ENCODE results near the gene EEF1A2.

EEF1A2 gene

GRCh38 chr20:63533871-63534393 lies 35.0 kb upstream of the EEF1A2 start:
- TF ChIP-seq L3MBTL2 (conservative IDR thresholded peaks at IDR 0.05) (no peak), SUZ12 (IDR thresholded peaks at IDR 0.05) (no peak), HDGF (IDR thresholded peaks at IDR 0.05; ENCODE audit: borderline replicate concordance) (no peak), FOXM1 (IDR thresholded peaks at IDR 0.05; ENCODE audit: borderline replicate concordance) (no peak), TARDBP (IDR thresholded peaks at IDR 0.05) (no peak), FOXA1 (IDR thresholded peaks at IDR 0.05) (no peak), LEF1 (IDR thresholded peaks at IDR 0.05; ENCODE audit: borderline replicate concordance) (no peak), ELF4 (IDR thresholded peaks at IDR 0.05) (no peak), SP1 (IDR thresholded peaks at IDR 0.05) (no peak)
- TF ChIP-seq, protein P1, sequence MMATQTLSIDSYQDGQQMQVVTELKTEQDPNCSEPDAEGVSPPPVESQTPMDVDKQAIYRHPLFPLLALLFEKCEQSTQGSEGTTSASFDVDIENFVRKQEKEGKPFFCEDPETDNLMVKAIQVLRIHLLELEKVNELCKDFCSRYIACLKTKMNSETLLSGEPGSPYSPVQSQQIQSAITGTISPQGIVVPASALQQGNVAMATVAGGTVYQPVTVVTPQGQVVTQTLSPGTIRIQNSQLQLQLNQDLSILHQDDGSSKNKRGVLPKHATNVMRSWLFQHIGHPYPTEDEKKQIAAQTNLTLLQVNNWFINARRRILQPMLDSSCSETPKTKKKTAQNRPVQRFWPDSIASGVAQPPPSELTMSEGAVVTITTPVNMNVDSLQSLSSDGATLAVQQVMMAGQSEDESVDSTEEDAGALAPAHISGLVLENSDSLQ (IDR thresholded peaks at IDR 0.05) = no peak
- ChIA-PET POLR2A (interaction anchor here (0.8 to 1.1 kb wide), 2 partner anchors 13 kb away, joined by 3 read pairs; partner anchors contain the start of gene PPDPF), CTCF (no interaction called here)
- DNase-seq (ENCODE audit: extremely low spot score) = no peak

DNA sequence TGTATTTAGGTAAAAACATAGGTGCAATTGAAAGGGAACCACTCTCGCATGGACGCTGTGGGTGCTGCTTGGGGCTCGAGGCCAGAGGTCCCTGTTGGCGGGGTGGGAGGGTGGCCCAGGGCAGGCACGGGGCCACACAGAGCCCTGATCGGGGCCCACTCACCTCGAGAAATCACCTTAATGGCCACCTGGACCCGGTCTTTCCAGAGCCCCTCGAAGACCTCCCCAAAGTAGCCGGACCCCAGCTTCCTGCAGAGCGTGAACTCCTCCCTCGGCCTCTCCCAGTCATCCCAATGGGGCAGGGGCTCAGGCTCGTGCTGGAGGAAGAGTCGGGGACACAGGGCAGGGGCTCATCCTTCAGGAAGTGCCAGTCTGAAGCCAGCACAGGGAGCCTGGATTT lies 34.5 kb upstream of the EEF1A2 start:
- CTCF ChIA-PET = no interaction called here
- no peak for DNase-seq (ENCODE audit: extremely low spot score)
- POLR2A ChIA-PET = no interaction called here
- TF ChIP-seq ARNT (IDR thresholded peaks at IDR 0.05) (no peak), FOXM1 (IDR thresholded peaks at IDR 0.05; ENCODE audit: borderline replicate concordance) (no peak), CTBP1 (IDR thresholded peaks at IDR 0.05; ENCODE audit: borderline replicate concordance) (no peak), SUZ12 (IDR thresholded peaks at IDR 0.05) (no peak), NFRKB (IDR thresholded peaks at IDR 0.05) (no peak), TARDBP (IDR thresholded peaks at IDR 0.05) (no peak), SP1 (IDR thresholded peaks at IDR 0.05) (no peak), BHLHE40 (IDR thresholded peaks at IDR 0.05; ENCODE audit: borderline replicate concordance) (no peak), ELF4 (IDR thresholded peaks at IDR 0.05) (no peak), ZNF384 (IDR thresholded peaks at IDR 0.05) (no peak), FOXA1 (IDR thresholded peaks at IDR 0.05) (no peak), L3MBTL2 (conservative IDR thresholded peaks at IDR 0.05) (no peak)
- TF ChIP-seq, protein P1 (IDR thresholded peaks at IDR 0.05) = no peak

GRCh38 chr20:63532449-63532971 lies 33.6 kb upstream of the EEF1A2 start:
- POLR2A ChIA-PET = no interaction called here
- TF ChIP-seq ELF4 (IDR thresholded peaks at IDR 0.05) = no peak
- no peak for TF ChIP-seq FOXA1 (IDR thresholded peaks at IDR 0.05)
- TF ChIP-seq LEF1 (IDR thresholded peaks at IDR 0.05; ENCODE audit: borderline replicate concordance) = no peak
- TF ChIP-seq HDGF (IDR thresholded peaks at IDR 0.05; ENCODE audit: borderline replicate concordance) = no peak
- no peak for TF ChIP-seq FOXK2 (IDR thresholded peaks at IDR 0.05)
- TF ChIP-seq BHLHE40 (IDR thresholded peaks at IDR 0.05; ENCODE audit: borderline replicate concordance) = no peak
- no peak for TF ChIP-seq FOXM1 (IDR thresholded peaks at IDR 0.05; ENCODE audit: borderline replicate concordance)
- TF ChIP-seq ZNF384 (IDR thresholded peaks at IDR 0.05) = no peak
- no peak for TF ChIP-seq SP1 (IDR thresholded peaks at IDR 0.05)
- TF ChIP-seq SUZ12 (IDR thresholded peaks at IDR 0.05) = no peak
- TF ChIP-seq L3MBTL2 (conservative IDR thresholded peaks at IDR 0.05) = no peak
- no peak for TF ChIP-seq NFRKB (IDR thresholded peaks at IDR 0.05)
- no peak for TF ChIP-seq CTBP1 (IDR thresholded peaks at IDR 0.05; ENCODE audit: borderline replicate concordance)
- no peak for TF ChIP-seq ARNT (IDR thresholded peaks at IDR 0.05)
- no peak for DNase-seq (ENCODE audit: extremely low spot score)
- CTCF ChIA-PET = no interaction called here

- peak; percentile 86 for TF ChIP-seq TARDBP (IDR thresholded peaks at IDR 0.05)
- TF ChIP-seq ELF4 (IDR thresholded peaks at IDR 0.05) = no peak
Measured at GRCh38 chr20:63531686-63532448, 33.0 kb upstream of the EEF1A2 start.

GRCh38 chr20:63530788-63531160 lies 31.9 kb upstream of the EEF1A2 start:
- ChIA-PET POLR2A (interaction anchor here (2.0 kb wide), 1 partner anchor 10 kb away, joined by 8 read pairs; the partner anchor contains the start of gene PPDPF), CTCF (no interaction called here)
- TF ChIP-seq FOXK2 (IDR thresholded peaks at IDR 0.05) (no peak), SP1 (IDR thresholded peaks at IDR 0.05) (no peak), FOXA1 (IDR thresholded peaks at IDR 0.05) (no peak), ELF4 (IDR thresholded peaks at IDR 0.05) (no peak), FOXM1 (IDR thresholded peaks at IDR 0.05; ENCODE audit: borderline replicate concordance) (no peak), ZNF384 (IDR thresholded peaks at IDR 0.05) (no peak), TARDBP (IDR thresholded peaks at IDR 0.05) (no peak), HDGF (IDR thresholded peaks at IDR 0.05; ENCODE audit: borderline replicate concordance) (no peak), CTBP1 (IDR thresholded peaks at IDR 0.05; ENCODE audit: borderline replicate concordance) (no peak), SUZ12 (IDR thresholded peaks at IDR 0.05) (no peak), BHLHE40 (IDR thresholded peaks at IDR 0.05; ENCODE audit: borderline replicate concordance) (no peak), ARNT (IDR thresholded peaks at IDR 0.05) (no peak), LEF1 (IDR thresholded peaks at IDR 0.05; ENCODE audit: borderline replicate concordance) (no peak), NFRKB (IDR thresholded peaks at IDR 0.05) (no peak), L3MBTL2 (conservative IDR thresholded peaks at IDR 0.05) (no peak)
- TF ChIP-seq, protein P1 (IDR thresholded peaks at IDR 0.05) = no peak
- no peak for DNase-seq (ENCODE audit: extremely low spot score)

More at GRCh38 chr20:63531686-63532448, 33.0 kb upstream of the EEF1A2 start:
- POLR2A ChIA-PET = interaction anchor here (2.0 kb wide), 1 partner anchor 11 kb away, joined by 8 read pairs; the partner anchor contains the start of gene PPDPF
- CTCF ChIA-PET = no interaction called here
- DNase-seq (ENCODE audit: extremely low spot score) = no peak

All from HEK293T (cell line).